Osteocyte (in vitro differentiated cells): Measurements from ENCODE around the gene ATP5MC3. TPM values are rescaled to one million over a fixed set of nuclear protein-coding genes. Genes with fewer than 3 reads are reported as not detected.

Experiments used
- DNase-seq: peaks from one replicate; pipeline ENCODE4 v3.0.0; 2021; ENCODE audit warnings: mixed read lengths; ENCODE audit not compliant: unreplicated experiment; ENCODE audit errors: extremely low spot score
- H3K27ac Mint-ChIP-seq: one replicate; pipeline ENCODE4 v1.8.0; 2021; ENCODE audit warnings: mild to moderate bottlenecking, mixed read lengths; ENCODE audit not compliant: unreplicated experiment
- H3K27me3 Mint-ChIP-seq: one replicate; pipeline ENCODE4 v1.8.0; 2021; ENCODE audit warnings: mixed read lengths; ENCODE audit not compliant: unreplicated experiment
- H3K36me3 Mint-ChIP-seq: one replicate; pipeline ENCODE4 v1.8.0; 2021; ENCODE audit warnings: mixed read lengths; ENCODE audit not compliant: unreplicated experiment
- H3K4me1 Mint-ChIP-seq: one replicate; pipeline ENCODE4 v1.8.0; 2021; ENCODE audit warnings: mixed read lengths; ENCODE audit not compliant: unreplicated experiment
- H3K4me3 Mint-ChIP-seq: one replicate; pipeline ENCODE4 v1.8.0; 2021; ENCODE audit warnings: mild to moderate bottlenecking, moderate library complexity, mixed read lengths; ENCODE audit not compliant: unreplicated experiment
- H3K9me3 Mint-ChIP-seq: one replicate; pipeline ENCODE4 v1.8.0; 2021; ENCODE audit warnings: mixed read lengths; ENCODE audit not compliant: unreplicated experiment
- CTCF ChIP-seq: fragments of 200-600 bp; sonication (generic); IDR thresholded peaks from 2 replicates; pipeline ENCODE4 v1.5.0; 2021; ENCODE audit warnings: antibody characterized with exemption, mild to moderate bottlenecking, moderate library complexity
- total RNA-seq: library from RNA; stranded (reverse); gene quantifications from 2 replicates; pipeline ENCODE4 v1.2.1, GENCODE V29; 2021

ATP5MC3 gene
- total RNA-seq, 1 donor from 2014 or later, result 155 TPM

- DNase-seq, result no peak
Observed at GRCh38 chr2:175218551-175218950, 37.0 kb upstream of the ATP5MC3 start.

GRCh38 chr2:175207741-175208438, 26.4 kb upstream of the ATP5MC3 start:
- Mint-ChIP-seq H3K9me3 (no peaks in the 10 kb centered on the region), H3K36me3 (no peaks in the 10 kb centered on the region), H3K27ac (no peak overlapping the region), H3K4me3 (no peak overlapping the region), H3K27me3 (peaks cover 63% of the 10 kb centered on the region), H3K4me1 (peaks cover 1% of the 10 kb centered on the region)
- no peak for DNase-seq
- TF ChIP-seq CTCF, result no peak

More at GRCh38 chr2:175218551-175218950, 37.0 kb upstream of the ATP5MC3 start:
- H3K9me3 Mint-ChIP-seq, result no peaks in the 10 kb centered on the region
- H3K27me3 Mint-ChIP-seq, result peaks cover 71% of the 10 kb centered on the region
- H3K27ac Mint-ChIP-seq, result no peak overlapping the region
- no peak for TF ChIP-seq CTCF
- H3K4me3 Mint-ChIP-seq, result no peak overlapping the region
- no peaks in the 10 kb centered on the region for H3K4me1 Mint-ChIP-seq
- no peaks in the 10 kb centered on the region for H3K36me3 Mint-ChIP-seq

GRCh38 chr2:175206866-175207265, 25.4 kb upstream of the ATP5MC3 start:
- no peak for TF ChIP-seq CTCF
- Mint-ChIP-seq H3K4me1 (peaks cover 1% of the 10 kb centered on the region), H3K4me3 (no peak overlapping the region), H3K9me3 (no peaks in the 10 kb centered on the region), H3K36me3 (no peaks in the 10 kb centered on the region), H3K27me3 (peaks cover 65% of the 10 kb centered on the region), H3K27ac (no peak overlapping the region)
- no peak for DNase-seq

GRCh38 chr2:175205523-175205922, 24.0 kb upstream of the ATP5MC3 start:
- Mint-ChIP-seq H3K27me3 (peaks cover 59% of the 10 kb centered on the region), H3K27ac (no peak overlapping the region), H3K4me3 (no peak overlapping the region), H3K36me3 (no peaks in the 10 kb centered on the region), H3K4me1 (peaks cover 1% of the 10 kb centered on the region), H3K9me3 (no peaks in the 10 kb centered on the region)
- DNase-seq, result no peak
- TF ChIP-seq CTCF, result no peak

GRCh38 chr2:175203621-175204496, 22.3 kb upstream of the ATP5MC3 start:
- Mint-ChIP-seq H3K27ac (no peak overlapping the region), H3K4me1 (peaks cover 1% of the 10 kb centered on the region), H3K9me3 (no peaks in the 10 kb centered on the region), H3K36me3 (no peaks in the 10 kb centered on the region), H3K4me3 (no peak overlapping the region), H3K27me3 (peaks cover 57% of the 10 kb centered on the region)
- TF ChIP-seq CTCF, result peak; percentile 68
- DNase-seq, result no peak
